Activated naive CD8-positive, alpha-beta T cell treated with anti-CD3 and anti-CD28 coated beads for 36 hours (primary cell): ENCODE results near the gene TMEM82. TPM values are rescaled to one million over a fixed set of nuclear protein-coding genes. Genes with fewer than 3 reads are reported as not detected.
A peak's percentile ranks its signal among the peaks of the same experiment; 100 is the strongest.

Experiments
- DNase-seq: peaks from one replicate; pipeline ENCODE4 v3.0.0; 2021
- H3K27ac Mint-ChIP-seq: one replicate; pipeline ENCODE4 v1.8.0; 2022; ENCODE audit warnings: mild to moderate bottlenecking, moderate library complexity, mixed read lengths
- H3K27me3 Mint-ChIP-seq: one replicate; pipeline ENCODE4 v1.8.0; 2022; ENCODE audit warnings: mild to moderate bottlenecking, mixed read lengths
- H3K36me3 Mint-ChIP-seq: one replicate; pipeline ENCODE4 v1.8.0; 2021; ENCODE audit warnings: mild to moderate bottlenecking, mixed read lengths
- H3K4me1 Mint-ChIP-seq: one replicate; pipeline ENCODE4 v1.8.0; 2021; ENCODE audit warnings: mixed read lengths
- H3K4me3 Mint-ChIP-seq: one replicate; pipeline ENCODE4 v1.8.0; 2022; ENCODE audit warnings: mild to moderate bottlenecking, moderate library complexity, mixed read lengths
- H3K9me3 Mint-ChIP-seq: one replicate; pipeline ENCODE4 v1.8.0; 2022; ENCODE audit warnings: mixed read lengths
- total RNA-seq, 2 experiments: library from RNA; stranded (reverse); gene quantifications; one replicate each; pipeline ENCODE4 v1.2.3, GENCODE V29; 2021

The TMEM82 gene
- total RNA-seq, 2 experiments from 2014 or later = not detected

DNA sequence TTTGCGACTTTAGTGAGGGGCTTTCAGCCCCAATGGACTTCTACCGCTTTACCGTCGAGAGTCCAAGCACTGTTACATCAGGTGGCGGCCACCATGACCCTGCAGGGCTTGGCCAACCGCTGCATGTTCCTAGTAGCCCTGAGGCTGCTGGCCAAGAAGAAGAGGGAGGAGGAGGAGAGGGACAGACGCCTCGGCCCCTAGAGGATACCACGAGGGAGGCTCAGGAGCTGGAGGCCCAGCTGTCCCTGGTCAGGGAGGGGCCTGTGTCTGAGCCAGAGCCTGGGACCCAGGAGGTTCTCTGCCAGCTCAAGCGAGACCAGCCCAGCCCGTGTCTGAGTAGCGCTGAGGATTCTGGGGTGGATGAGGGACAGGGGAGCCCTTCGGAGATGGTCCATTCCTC lies 14.9 kb upstream of the TMEM82 start:
- H3K9me3 Mint-ChIP-seq = no peaks in the 10 kb centered on the region
- H3K27me3 Mint-ChIP-seq = no peaks in the 10 kb centered on the region
- DNase-seq = no peak
- no peak overlapping the region for H3K27ac Mint-ChIP-seq
- peaks cover 5% of the 10 kb centered on the region for H3K36me3 Mint-ChIP-seq
- no peak overlapping the region for H3K4me3 Mint-ChIP-seq
- H3K4me1 Mint-ChIP-seq = no peaks in the 10 kb centered on the region

DNA sequence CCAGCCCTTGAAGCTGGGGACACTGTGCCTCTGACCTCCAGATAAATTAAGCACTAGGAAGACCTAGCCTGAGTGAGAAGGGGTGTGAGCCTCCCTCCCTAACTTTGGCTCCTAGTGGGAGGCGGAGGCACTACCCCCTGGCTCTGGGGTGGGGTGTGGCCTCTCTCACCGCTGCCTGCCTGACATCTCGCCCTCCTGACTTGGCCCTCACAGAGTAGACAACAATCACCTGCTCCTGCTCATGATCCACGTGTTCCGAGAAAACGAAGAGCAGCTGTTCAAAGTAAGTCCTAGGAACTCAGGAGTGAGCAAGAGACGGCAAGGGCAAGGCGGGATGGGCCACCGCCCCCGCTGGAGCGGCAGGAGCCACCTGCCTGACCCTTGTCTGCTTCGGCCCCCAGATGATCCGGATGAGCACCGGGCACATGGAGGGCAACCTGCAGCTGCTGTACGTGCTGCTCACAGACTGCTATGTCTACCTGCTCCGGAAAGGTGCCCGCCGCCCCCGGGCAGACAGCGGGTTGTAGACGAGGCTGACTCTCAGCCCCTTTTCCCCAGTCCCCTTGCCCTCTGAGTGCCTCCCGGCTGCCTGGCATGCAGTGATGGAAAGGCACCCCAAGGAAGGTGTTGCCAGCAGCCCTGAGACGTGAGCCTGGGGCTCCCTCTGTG lies 14.3 kb upstream of the TMEM82 start:
- Mint-ChIP-seq H3K27me3 (no peaks in the 10 kb centered on the region), H3K4me3 (no peak overlapping the region), H3K9me3 (no peaks in the 10 kb centered on the region), H3K27ac (no peak overlapping the region), H3K4me1 (no peaks in the 10 kb centered on the region), H3K36me3 (peaks cover 2% of the 10 kb centered on the region)
- no peak for DNase-seq

DNA sequence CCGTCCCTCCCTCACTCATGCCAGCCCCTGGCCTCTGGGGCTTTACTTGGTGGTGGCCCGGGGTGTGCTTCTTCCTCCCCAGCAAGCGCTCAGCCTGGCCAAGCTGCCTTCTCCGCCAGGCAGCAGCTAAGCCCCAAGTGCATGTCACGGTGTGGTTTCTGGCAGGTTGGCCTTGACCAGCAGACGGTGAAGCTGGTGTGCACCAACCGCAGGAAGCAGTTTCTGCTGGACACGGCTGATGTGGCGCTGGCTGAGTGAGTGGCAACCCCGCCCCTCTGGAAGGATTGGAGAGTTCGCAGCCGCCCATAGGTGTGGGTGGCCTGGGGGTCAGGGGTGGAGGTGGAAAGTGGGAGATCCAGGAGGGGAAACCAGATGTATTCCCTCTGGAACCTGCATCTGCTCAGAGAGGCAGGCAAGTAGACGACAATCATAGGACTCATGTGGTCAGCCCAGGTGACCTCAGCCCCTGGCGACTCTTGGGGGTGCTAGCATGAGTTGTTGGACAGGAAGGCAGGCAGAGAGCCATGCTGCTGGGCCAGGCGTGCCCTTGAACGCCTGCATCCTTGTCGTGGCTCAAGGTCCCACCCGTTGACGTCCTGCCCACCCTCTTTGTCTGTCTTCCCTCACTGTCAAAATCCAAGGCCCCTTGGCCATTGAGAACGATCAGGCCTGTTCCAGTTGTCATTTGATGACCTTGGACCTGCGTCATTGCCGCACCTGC lies 13.2 kb upstream of the TMEM82 start:
- DNase-seq = no peak
- Mint-ChIP-seq H3K4me3 (no peak overlapping the region), H3K4me1 (no peaks in the 10 kb centered on the region), H3K9me3 (no peaks in the 10 kb centered on the region), H3K36me3 (peaks cover 2% of the 10 kb centered on the region), H3K27ac (peak overlapping the region; percentile 48), H3K27me3 (no peaks in the 10 kb centered on the region)

DNA sequence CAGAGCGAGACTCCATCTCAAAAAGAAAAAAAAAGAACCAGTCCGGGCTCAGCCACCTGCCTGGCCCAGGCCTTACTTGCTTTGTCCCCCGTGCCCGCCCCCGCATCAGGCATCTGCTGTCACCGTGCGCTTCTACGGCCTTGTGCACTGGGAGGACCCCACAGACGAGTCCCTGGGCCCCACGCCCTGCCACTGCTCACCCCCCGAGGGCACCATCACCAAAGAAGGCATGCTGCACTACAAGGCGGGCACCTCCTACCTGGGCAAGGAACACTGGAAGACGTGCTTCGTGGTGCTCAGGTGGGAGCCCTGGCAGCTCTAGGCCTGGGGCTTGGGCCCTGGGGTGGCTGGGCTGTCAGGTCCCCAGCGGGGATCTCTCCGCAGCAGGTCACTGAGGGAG lies 11.9 kb upstream of the TMEM82 start:
- DNase-seq = no peak
- Mint-ChIP-seq H3K27ac (no peak overlapping the region), H3K27me3 (no peaks in the 10 kb centered on the region), H3K9me3 (no peaks in the 10 kb centered on the region), H3K36me3 (peaks cover 2% of the 10 kb centered on the region), H3K4me3 (no peak overlapping the region), H3K4me1 (no peaks in the 10 kb centered on the region)

DNA sequence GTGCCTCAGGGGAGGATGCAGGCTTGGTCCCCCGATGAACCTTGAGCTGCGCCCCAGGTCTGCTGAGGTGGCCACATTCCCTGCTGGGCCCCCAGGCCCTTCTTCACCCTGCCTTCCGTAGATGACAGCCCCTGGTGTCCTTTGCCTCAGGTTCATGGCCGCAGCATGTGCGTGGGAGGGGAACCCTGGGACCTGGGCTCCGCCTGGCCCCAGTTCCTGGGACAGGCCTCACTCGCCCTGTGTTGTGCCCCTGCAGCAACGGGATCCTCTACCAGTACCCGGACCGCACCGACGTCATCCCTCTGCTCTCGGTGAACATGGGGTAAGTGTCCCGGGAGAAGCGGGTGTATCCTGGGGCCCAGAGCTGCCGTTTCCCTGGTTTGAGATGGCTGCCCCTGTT lies 11.4 kb upstream of the TMEM82 start:
- no peaks in the 10 kb centered on the region for H3K27me3 Mint-ChIP-seq
- no peaks in the 10 kb centered on the region for H3K4me1 Mint-ChIP-seq
- no peak overlapping the region for H3K27ac Mint-ChIP-seq
- no peaks in the 10 kb centered on the region for H3K9me3 Mint-ChIP-seq
- DNase-seq = no peak
- peaks cover 2% of the 10 kb centered on the region for H3K36me3 Mint-ChIP-seq
- H3K4me3 Mint-ChIP-seq = no peak overlapping the region

DNA sequence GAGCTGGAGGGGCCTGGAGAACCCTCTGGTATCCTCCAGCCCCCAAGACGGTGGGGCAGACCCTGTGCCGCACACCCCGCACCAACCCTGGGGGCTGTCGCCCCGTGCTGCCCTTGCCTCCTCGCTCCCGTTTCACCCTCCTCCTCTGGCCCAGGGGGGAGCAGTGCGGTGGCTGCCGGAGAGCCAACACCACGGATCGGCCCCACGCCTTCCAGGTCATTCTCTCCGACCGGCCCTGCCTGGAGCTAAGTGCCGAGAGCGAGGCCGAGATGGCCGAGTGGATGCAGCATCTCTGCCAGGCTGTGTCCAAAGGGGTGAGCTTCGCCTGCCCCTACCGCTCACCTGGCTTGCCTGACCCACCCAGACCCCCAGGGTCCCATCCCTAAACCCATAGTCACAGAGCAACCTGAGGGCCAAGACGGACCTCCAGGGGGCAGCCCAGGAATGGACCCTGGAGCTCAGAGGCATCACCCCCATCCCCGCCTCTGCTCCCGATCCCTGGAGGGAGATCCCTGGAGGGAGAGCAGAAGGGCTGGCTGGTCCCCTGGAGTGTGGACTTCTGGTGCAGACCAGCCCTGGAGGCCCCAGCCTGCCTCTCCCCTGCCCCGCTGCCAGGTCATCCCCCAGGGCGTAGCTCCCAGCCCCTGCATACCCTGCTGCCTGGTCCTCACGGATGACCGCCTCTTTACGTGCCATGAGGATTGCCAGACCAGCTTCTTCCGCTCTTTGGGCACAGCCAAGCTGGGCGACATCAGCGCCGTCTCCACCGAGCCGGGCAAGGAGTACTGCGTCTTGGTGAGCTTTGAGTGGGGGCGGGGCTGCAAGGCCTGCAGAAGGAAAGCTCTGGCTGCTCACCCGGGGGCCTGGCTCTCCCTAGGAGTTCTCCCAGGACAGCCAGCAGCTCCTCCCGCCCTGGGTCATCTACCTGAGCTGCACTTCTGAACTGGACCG lies 10.3 kb upstream of the TMEM82 start:
- Mint-ChIP-seq H3K27me3 (no peaks in the 10 kb centered on the region), H3K4me1 (no peaks in the 10 kb centered on the region), H3K36me3 (peaks cover 2% of the 10 kb centered on the region), H3K4me3 (no peak overlapping the region), H3K9me3 (no peaks in the 10 kb centered on the region), H3K27ac (no peak overlapping the region)
- no peak for DNase-seq

DNA sequence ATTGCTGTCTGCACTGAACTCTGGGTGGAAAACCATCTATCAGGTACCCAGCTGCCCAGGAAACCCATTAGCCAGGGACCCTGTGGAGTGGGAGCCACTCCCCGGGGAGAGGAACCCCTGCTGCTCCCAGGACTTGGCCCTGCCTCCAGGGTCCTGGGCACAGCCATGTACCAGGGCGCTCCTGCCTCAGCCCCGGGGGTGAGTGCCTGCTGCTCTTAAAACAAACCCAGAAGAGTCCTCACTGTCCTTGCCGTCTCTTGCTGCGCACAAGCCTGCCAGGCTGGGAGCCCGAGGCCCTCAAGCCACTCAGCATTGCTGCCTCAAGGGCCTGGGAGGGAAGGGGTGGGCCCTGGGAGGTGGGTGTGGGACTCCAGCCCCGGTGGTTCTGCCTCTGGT lies 9.6 kb upstream of the TMEM82 start:
- H3K4me3 Mint-ChIP-seq = no peak overlapping the region
- H3K4me1 Mint-ChIP-seq = no peaks in the 10 kb centered on the region
- no peak for DNase-seq
- peaks cover 2% of the 10 kb centered on the region for H3K36me3 Mint-ChIP-seq
- H3K9me3 Mint-ChIP-seq = no peaks in the 10 kb centered on the region
- no peak overlapping the region for H3K27ac Mint-ChIP-seq
- H3K27me3 Mint-ChIP-seq = no peaks in the 10 kb centered on the region

DNA sequence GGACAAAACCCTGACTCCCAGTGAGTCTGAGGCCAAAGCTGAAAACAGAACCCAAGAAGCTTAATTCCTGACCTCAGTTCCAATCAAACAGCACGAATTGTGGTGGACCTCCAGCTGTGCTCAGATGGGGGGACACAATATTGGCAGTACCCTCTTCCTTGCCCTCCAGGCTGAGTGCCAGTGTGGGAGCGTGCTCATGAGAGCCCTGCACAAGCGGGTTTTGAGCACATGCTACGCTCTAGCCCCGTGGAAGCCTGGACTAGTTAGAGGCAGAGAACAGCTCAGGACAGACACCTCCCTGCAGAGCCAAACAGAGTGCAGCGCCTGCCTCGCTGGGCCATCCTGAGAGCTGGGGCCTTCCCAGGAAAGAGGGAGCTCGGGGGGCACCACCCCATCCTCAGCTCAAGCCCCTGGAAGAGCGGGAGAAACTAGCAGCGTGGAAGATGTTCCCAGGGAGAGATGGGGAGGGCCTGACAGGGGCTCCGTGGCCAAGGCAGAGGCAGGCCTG lies 9.0 kb upstream of the TMEM82 start:
- Mint-ChIP-seq H3K4me1 (no peaks in the 10 kb centered on the region), H3K4me3 (no peak overlapping the region), H3K36me3 (peaks cover 2% of the 10 kb centered on the region), H3K27me3 (no peaks in the 10 kb centered on the region), H3K27ac (no peak overlapping the region), H3K9me3 (no peaks in the 10 kb centered on the region)
- no peak for DNase-seq

DNA sequence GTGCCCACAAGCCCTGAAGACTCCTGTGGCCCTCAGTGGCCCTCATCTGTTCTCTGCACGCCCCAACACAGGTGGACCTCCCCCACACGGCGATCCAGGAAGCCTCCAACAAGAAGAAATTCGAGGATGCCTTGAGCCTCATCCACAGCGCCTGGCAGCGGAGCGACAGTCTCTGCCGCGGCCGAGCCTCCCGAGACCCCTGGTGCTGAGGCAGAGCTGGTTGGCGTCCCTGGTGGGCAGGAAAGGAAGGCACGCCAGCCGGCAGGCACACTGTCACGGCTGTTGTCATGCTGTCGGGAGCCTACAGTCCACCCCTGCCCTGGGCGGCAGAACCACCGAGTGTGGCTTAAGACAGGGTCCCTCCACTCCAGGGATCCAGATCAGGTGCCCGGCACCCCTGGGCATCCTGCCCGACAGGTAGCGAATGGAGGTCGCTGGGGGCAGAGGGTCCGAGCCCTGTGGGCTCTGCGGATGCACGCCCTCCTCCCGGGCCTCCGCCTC lies 8.5 kb upstream of the TMEM82 start:
- no peaks in the 10 kb centered on the region for H3K4me1 Mint-ChIP-seq

DNA sequence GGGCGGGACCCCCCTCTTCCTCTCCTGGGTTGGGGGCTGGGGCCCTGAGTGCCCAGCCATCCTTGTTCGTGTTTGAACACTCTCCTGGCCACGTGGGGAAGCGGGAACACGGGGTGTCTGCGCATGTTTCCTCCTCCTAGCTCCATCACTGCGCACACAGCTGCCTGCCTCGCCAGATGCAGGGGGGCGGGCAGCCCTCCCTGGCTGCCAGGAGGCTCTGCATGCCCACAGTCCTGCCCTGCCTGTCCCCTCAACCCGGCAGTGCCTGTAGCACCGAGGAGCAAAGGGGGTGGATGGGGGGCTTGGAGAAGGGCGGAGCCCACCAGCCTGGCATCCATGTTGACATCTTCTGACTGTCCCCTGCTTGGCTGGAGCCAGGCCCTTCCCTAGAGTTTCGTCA lies 8.0 kb upstream of the TMEM82 start:
- peaks cover 2% of the 10 kb centered on the region for H3K36me3 Mint-ChIP-seq
- H3K9me3 Mint-ChIP-seq = no peaks in the 10 kb centered on the region
- no peak overlapping the region for H3K27ac Mint-ChIP-seq
- H3K27me3 Mint-ChIP-seq = no peaks in the 10 kb centered on the region
- DNase-seq = no peak
- no peak overlapping the region for H3K4me3 Mint-ChIP-seq
- H3K4me1 Mint-ChIP-seq = no peaks in the 10 kb centered on the region

More for the DNA sequence above, 8.5 kb upstream of the TMEM82 start:
- Mint-ChIP-seq H3K9me3 (no peaks in the 10 kb centered on the region), H3K36me3 (peaks cover 2% of the 10 kb centered on the region), H3K4me3 (no peak overlapping the region), H3K27me3 (no peaks in the 10 kb centered on the region), H3K27ac (no peak overlapping the region)
- no peak for DNase-seq

DNA sequence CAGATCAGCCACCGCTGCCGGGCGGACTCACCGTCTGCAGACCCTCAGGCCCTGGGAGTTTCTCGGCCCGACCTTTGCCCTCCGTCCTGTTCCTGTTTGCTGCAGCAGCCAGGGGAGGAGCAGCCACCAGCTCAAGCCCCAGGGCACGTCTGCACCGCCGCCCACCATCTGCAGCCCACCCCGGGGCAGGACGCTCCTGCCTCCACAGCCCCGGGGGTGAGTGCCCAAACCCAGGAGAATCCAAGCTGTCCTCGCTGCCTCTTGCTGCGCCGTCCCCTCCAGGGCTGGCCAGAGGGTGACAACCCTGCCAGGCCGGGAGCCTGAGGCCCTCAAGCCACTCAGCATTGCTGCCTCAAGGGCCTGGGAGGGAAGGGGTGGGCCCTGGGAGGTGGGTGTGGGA lies 7.4 kb upstream of the TMEM82 start:
- no peaks in the 10 kb centered on the region for H3K9me3 Mint-ChIP-seq
- no peak overlapping the region for H3K27ac Mint-ChIP-seq
- no peak for DNase-seq
- H3K4me3 Mint-ChIP-seq = no peak overlapping the region
- no peaks in the 10 kb centered on the region for H3K27me3 Mint-ChIP-seq
- H3K36me3 Mint-ChIP-seq = no peaks in the 10 kb centered on the region
- no peaks in the 10 kb centered on the region for H3K4me1 Mint-ChIP-seq

DNA sequence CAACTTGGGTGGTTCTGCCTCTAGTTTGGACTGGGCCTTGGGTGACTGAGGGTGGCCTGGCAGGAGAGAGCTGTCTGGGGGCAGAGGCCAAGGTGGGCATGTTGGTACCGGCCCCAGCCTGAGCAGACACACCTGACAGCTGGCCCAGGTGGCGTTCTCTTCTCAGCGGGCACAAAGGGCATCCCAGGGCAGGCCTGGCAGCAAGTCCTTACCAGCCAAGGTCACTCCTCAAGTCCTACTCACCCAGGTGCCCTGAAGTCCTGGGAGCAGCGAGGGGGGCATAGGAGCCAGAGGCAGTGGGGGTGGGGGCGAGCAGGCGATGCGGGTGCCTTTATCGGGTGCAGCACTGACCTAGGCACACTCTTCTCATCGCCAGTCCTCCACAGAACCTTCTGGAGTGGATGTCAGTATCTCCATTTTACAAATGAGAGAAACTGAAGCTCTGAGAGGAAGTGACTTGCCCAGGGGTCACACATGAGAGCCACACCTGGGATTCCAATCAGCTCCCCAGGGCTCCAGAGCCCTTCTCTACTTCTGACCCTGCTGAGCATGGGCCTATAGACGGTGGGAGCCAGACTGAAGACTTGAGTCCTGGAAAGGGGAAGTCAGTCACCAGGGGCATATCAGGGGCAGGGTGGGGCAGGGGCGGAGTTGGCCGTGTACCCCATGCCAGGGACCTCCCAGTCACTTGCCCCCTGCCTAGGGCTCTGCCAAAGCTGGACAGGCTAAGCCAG lies 6.8 kb upstream of the TMEM82 start:
- H3K4me1 Mint-ChIP-seq = no peaks in the 10 kb centered on the region
- H3K4me3 Mint-ChIP-seq = no peak overlapping the region
- H3K27ac Mint-ChIP-seq = no peak overlapping the region
- no peaks in the 10 kb centered on the region for H3K27me3 Mint-ChIP-seq
- no peak for DNase-seq
- no peaks in the 10 kb centered on the region for H3K9me3 Mint-ChIP-seq
- H3K36me3 Mint-ChIP-seq = no peaks in the 10 kb centered on the region

DNA sequence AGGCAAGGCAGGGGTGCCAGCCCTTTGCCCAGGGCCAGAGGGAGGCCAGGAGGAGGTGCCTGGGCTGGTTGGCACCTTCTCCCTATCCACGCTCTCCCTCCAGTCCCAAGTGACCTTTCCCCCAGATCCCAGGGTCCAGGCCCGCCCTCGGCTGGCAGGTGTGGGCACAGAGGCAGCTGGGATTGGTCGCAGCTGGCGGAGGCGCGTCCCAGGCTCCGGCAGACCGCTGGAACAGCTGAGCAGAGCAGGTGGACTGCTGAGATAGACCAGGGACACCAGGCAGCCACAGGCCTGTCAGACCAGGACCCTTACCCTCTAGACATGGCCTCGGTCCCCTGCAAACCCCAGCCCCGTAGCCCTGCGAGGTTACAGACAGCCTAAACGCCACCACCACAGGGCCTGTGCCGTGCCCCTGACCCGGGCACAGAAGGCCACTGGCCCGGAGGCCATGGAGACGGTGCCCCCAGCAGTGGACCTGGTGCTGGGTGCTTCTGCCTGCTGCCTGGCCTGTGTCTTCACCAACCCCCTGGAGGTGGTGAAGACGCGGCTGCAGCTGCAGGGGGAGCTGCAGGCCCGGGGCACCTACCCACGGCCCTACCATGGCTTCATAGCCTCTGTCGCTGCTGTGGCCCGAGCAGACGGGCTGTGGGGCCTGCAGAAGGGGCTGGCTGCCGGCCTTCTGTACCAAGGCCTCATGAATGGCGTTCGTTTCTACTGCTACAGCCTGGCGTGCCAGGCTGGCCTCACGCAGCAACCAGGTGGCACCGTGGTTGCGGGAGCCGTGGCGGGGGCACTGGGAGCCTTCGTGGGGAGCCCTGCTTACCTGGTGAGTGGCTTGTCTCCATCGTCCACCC lies 6.0 kb upstream of the TMEM82 start, which contains the start of gene SLC25A34:
TSS of gene SLC25A34 (plus strand) at position 221 of the 854 bp plus-strand sequence. CDS start at position 449, 228 bp downstream.
- Mint-ChIP-seq H3K36me3 (no peaks in the 10 kb centered on the region), H3K27me3 (no peaks in the 10 kb centered on the region), H3K9me3 (no peaks in the 10 kb centered on the region), H3K4me1 (peaks cover under 1% of the 10 kb centered on the region), H3K4me3 (no peak within 1 kb of the TSS), H3K27ac (no peak within 1 kb of the TSS)
- DNase-seq = no peak

DNA sequence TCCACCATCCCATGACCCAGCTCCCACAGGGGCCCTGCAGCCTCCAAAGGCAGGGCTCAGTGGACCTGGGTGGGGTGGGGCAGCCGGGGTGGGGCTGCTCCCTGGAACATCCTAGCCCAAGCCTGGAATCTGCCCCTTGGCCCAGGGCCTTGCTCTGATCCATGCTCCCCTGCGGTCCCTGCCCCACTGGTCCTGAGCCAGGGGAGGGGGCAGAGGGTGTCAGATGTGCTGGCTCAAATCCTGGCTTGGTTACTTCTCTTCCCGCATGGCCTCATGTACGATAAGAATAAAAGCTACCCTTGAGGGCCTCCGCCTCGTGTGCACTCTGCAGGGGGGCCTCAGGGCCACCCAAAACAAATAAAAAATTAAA lies 5.4 kb upstream of the TMEM82 start:
- no peak for DNase-seq
- no peak overlapping the region for H3K27ac Mint-ChIP-seq
- no peaks in the 10 kb centered on the region for H3K9me3 Mint-ChIP-seq
- H3K27me3 Mint-ChIP-seq = no peaks in the 10 kb centered on the region
- peaks cover 5% of the 10 kb centered on the region for H3K4me1 Mint-ChIP-seq
- H3K36me3 Mint-ChIP-seq = no peaks in the 10 kb centered on the region
- H3K4me3 Mint-ChIP-seq = no peak overlapping the region
